GM13977 (cell line): Measurements from ENCODE around the gene FAS.

Experiments used
- DNase-seq: peaks from one replicate; pipeline ENCODE4 v3.0.0; 2012; ENCODE audit warnings: low spot score
- CTCF ChIP-seq: IDR thresholded peaks from 2 replicates; pipeline ENCODE4 v1.5.1; 2012; ENCODE audit warnings: mild to moderate bottlenecking, control low read depth; ENCODE audit not compliant: insufficient read depth; ENCODE audit errors: extremely low read depth, missing control alignments
- in situ Hi-C: fragments of 300-500 bp; cut with MboI; formaldehyde crosslinking; loops from one replicate; pipeline ENCODE4 v1.12.0; 2022; ENCODE audit warnings: low sequenced_read_pairs, low pct_unique_long_range_greater_than_20kb, mixed read lengths, inconsistent platforms; ENCODE audit not compliant: unreplicated experiment

The FAS gene

GRCh38 chr10:88982366-88982765 lies 8.2 kb upstream of the FAS start:
- in situ Hi-C loops, result loop anchor here (5.0 kb wide), 1 partner anchor 40 kb away; no protein-coding TSS in a partner anchor
- no peak for TF ChIP-seq CTCF
- no peak for DNase-seq

- in situ Hi-C loops, result loop anchor here (5.0 kb wide), 1 partner anchor 41 kb away; no protein-coding TSS in a partner anchor
- DNase-seq, result no peak
- no peak for TF ChIP-seq CTCF
These were observed 7.4 kb upstream of the FAS start for GRCh38 chr10:88983206-88983605.

- DNase-seq, result no peak
- in situ Hi-C loops, result loop anchor here (5.0 kb wide), 1 partner anchor 42 kb away; no protein-coding TSS in a partner anchor
These were observed 6.7 kb upstream of the FAS start for GRCh38 chr10:88983939-88984338.

GRCh38 chr10:88984525-88984924 lies 6.1 kb upstream of the FAS start:
- DNase-seq, result no peak
- in situ Hi-C loops, result loop anchor here (5.0 kb wide), 1 partner anchor 42 kb away; no protein-coding TSS in a partner anchor
- TF ChIP-seq CTCF, result no peak

More at GRCh38 chr10:88983939-88984338, 6.7 kb upstream of the FAS start:
- TF ChIP-seq CTCF, result no peak

GRCh38 chr10:88986549-88987242 lies 3.9 kb upstream of the FAS start:
- in situ Hi-C loops, result no loop called here
- TF ChIP-seq CTCF, result peak; percentile 65
- no peak for DNase-seq

- in situ Hi-C loops, result no loop called here
- TF ChIP-seq CTCF, result peak; percentile 2
- no peak for DNase-seq
These were observed 3.3 kb upstream of the FAS start for GRCh38 chr10:88987243-88987725.
